C4-2B (cell line): ENCODE data around the gene SLC19A2.

ENCODE experiments used
- CTCF ChIP-seq: fragments of 450-650 bp; conservative IDR thresholded peaks from 2 replicates; pipeline ENCODE4 v1.5.1; 2017; ENCODE audit warnings: mild to moderate bottlenecking
- ZFX ChIP-seq: fragments of 450-650 bp; IDR thresholded peaks from 2 replicates; pipeline ENCODE4 v1.6.1; 2017

- TF ChIP-seq CTCF = no peak
- TF ChIP-seq ZFX = no peak
Measured at GRCh38 chr1:169494343-169494742, 8.6 kb upstream of the SLC19A2 start.
